ENCODE measurements around the gene TCF4.

- TF ChIP-seq CTCF (IDR thresholded peaks at IDR 0.05), result no peak
- no peak for TF ChIP-seq EZH2 (IDR thresholded peaks at IDR 0.05; ENCODE audit: borderline replicate concordance, insufficient read depth, low read depth, low read length, poor library complexity, severe bottlenecking)
These were observed 392.1 kb downstream of the TCF4 start for GRCh38 chr18:55195863-55196262.

Measured in B cell (primary cell).